NCI-H1436 (cell line): ENCODE data around the gene PLBD1.

Source experiments
- DNase-seq: peaks from one replicate; lab custom pipeline; 2025; lab: John Stamatoyannopoulos, UW

The PLBD1 gene

DNA sequence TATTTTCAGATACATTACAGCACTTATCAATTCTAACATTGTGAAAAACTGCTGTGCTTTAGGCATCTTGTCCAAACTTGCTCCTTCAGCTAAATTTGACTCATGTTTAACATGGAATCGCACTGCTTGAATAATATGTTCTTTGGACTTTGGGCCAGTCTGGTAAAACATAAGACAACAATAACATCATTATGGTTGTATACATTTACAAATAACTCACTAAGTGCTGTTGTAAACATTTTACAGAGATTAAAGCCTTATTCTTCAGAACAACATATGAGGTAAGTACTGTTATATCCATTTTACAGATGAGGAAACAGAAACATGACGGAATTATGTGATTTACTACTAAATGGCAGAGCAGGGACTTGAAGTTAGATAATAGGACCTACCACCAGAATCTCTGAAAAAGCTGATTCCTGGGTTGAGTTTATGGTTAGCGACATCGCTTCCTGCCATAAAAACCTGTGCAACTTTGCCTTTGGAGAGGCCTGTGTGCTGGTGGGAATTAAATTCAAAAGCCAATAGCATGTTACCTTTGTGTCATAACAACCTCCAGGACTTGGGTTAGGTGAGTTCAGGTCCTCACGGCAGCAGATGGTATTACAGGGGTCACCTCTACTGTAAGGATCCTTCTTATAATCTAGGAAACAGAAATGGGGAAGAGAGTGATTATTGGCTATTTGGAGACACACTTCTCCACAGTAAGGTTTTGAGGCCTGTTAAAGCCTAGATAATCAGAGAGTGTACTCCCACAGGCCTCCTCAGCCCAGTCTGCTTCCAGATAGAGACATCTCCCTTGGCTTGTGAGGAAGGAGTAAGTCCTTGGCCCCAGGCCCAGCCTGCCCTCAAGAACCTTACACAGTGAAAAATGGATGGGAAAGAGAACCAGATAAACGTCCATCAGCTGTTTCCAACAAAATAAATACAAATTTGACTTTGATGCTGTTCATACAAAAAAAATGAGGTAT, 61.8 kb downstream of the PLBD1 start:
- no peak for DNase-seq

DNA sequence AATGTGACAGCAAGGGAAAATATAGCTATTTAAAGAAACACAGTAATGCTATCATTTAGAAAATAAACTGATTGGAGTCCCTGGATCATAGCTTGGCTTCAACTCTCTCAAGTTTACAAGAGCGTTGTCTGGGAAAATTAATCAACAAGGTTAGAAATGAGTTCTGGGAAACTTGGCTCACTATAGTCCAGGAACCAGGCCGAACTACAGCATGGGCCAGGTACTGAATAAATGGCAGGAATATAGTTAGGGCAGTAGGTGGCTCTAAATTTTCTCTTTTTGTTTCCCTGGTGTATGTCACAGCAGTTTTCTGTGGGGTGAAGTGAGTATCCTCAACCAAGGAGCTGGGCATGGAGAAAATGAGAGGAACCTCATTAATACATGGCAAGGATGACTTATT, 72.4 kb downstream of the PLBD1 start:
- no peak for DNase-seq

DNA sequence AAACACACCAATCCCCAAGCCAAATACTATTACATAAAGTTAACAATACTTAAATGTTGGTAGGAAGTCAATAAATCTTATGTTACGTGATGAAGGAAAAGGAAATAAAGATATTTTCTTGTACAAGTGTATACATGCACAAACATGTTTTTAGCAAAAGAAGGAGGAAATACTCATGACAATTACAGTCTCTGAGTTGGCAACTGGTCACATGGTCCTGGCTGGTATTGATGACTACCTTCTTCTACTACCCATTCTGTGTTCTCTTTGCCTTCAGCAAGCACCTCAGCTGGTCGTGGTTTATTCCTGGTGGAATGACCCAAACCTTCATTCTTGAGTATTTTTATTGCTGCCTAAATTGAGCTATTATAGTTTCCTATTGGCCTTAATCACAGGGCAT, 84.8 kb downstream of the PLBD1 start:
- no peak for DNase-seq

DNA sequence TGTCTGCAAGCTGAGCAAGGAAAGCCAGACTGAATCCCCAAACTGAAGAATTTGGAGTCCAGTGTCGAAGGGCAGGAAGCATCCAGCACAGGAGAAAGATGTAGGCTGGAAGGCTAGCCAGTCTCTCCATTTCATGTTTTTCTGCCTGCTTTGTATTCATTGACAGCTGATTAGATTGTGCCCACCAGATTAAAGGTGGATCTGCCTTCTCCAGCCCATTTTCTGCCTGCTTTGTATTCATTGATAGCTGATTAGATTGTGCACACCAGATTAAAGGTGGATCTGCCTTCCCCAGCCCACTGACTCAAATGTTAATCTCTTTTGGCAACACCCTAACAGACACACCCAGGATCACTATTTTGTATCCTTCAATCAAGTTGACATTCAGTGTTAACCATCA, 85.3 kb downstream of the PLBD1 start:
- no peak for DNase-seq

DNA sequence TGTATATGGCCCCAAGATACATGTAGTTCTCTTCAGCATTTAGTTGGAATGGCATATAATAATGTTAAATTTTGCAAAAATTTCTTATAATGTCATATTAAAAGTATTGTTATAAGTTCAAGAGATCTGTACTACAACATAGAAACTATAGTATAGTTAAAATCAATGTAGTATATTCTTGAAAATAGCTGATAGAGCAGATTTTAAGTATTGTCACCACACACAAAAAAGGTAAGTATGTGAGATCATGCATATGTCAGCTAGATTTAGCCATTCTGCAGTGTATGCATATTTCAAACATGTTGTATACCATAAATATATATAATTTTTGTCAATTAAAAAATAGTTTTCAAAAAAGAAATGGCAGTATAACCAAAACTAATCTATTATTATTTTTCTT, 86.5 kb downstream of the PLBD1 start:
- no peak for DNase-seq

DNA sequence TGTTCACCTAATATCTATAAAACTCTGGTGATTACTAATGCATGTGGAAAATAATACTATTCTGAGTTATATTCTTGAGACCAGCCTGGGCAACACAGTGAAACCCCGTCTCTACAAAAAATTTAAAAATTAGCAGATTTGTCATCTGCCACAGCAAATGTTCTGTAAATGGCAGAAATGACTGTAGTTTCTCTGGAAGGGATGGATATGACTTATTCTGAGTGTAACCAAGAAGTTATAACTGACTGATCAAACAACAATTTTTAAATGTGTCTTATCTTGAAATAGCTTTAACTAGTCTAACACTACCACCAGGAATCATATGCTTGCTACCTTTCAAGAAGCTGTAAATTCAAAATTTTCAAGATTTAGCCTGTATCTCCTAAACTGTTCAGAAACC, 88.7 kb downstream of the PLBD1 start:
- DNase-seq = no peak

DNA sequence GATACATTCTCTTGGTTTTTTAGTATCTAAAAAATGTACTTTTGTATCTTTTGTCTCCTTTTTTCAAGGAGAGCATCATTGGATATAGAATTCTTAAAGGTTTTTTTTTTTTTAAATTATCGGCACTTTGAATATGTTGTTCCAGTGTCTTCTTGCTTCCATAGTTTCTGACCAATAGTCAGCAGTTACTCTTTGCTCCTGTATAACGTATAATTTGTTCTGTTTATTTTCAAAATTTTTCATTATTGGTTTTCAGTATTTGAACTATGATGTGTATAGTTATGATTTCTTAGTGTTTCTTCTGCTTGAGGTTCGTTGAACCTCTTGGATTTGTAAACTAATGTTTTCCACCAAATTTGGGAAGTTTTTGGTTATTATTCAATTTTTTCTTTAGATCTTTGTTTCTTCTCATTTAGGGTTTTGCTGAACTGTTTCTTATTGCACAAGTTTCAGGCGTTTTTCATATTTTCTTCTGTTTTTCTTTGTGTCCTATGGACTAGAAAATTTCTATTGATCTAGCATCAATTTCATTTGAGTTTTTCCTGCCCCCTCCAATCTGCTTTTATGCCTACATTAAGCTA, 93.9 kb downstream of the PLBD1 start:
- no peak for DNase-seq

DNA sequence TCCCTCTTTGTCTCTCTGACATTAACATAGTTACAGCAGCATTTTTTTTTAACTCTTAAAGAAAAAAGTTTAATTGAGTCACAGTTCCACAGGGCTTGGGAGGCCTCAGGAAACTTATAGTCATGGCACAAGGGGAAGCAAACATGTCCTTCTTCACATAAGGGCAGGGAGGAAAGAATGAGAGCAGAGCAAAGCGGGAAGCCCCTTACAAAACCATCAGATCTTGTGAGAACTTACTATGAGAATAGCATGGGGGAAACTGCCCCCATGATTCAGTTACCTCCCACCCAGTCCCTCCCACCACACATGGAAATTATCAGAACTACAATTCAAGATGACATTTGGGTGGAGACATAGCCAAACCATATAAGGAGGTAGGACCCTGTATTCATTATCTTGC, 96.2 kb downstream of the PLBD1 start:
- DNase-seq = no peak

DNA sequence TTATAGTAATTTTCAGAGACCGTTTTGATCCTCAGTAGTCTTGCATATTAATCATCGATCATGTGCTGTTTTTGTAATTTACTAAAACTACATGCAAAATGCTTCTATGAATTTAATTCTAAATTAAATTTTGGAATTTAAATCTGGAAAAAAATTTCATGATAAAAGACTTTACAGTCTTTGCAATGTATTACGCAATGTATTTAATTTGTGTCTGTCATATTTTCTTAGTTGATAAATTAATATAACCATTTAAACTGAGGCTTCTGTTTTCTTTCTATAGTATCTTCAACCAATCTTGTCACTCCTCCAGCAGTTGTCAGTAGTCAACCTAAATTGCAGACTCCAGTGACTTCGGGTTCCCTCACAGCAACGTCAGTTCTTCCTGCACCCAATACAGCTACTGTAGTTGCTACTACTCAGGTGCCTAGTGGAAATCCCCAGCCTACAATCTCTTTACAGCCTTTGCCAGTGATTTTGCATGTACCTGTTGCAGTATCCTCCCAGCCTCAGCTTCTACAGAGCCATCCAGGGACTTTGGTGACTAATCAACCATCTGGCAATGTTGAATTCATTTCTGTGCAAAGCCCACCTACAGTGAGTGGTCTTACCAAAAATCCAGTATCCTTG, 107.4 kb downstream of the PLBD1 start:
- no peak for DNase-seq

DNA sequence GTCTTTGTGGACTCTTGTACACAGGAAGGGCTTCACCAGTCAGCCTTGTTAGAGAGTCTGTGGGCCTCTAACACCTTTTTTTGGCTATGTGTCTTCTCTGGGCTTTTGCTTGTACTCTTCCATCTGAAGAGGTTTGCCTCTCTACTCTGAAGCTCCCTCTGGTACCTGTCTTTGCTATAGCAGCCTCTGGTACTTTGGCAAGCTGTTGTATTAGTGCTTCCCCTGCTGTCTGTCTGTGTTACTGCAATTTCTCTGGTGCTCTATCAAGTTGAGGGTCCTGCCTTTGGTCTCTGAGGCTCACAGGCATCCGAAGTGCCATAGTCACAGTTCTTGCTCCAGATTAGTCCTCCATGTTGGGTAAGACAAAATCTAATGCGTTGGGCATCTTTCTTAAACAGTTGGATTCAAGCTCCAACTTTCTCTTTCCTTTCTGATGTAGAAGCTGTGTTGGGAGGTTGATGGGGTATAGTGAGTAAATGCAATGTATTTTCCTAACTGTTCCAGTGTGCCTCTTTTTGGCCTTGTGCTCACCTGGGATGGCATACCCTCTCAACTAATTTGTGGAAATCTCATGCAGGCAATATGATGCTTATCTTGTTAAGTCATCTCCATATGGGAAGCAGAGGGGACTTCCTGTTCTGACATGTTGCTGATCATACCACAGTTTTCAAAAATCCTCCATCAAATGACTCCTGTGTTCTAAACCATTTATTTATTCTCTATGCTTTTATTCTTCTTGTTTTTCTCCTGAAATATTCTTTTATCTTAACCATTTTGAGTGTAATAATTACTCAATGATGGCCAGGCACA, 113.4 kb downstream of the PLBD1 start:
- DNase-seq = peak; percentile 41
